ENCODE results near the gene VGF.
"Not testable (repeated sequence)": the region's sequence is repeated elsewhere in the genome, so short reads cannot be mapped to it uniquely, and the experiment has no call there.

The VGF gene

GRCh38 chr7:101113836-101114235 lies 51.5 kb downstream of the VGF start:
- DNase-seq: no peak

- DNase-seq: not testable (repeated sequence)
These were observed 52.2 kb downstream of the VGF start for GRCh38 chr7:101113140-101113539.

All from activated T-cell treated with anti-CD3 and anti-CD28 coated beads, Interleukin-2, amount 50 U/mL, for 1 hour (primary cell).